GM12878 (cell line): ENCODE measurements around the gene ARHGAP45. TPM values are rescaled to one million over a fixed set of nuclear protein-coding genes. Genes with fewer than 3 reads are reported as not detected.

Source experiments
- ATAC-seq: fragments of 200-7000 bp; cut with Tn5 transposase; 3 replicates; pipeline ENCODE4 v1.9.1; 2020; ENCODE audit warnings: mild to moderate bottlenecking, moderate library complexity
- BruUV-seq: library from RNA; stranded (reverse); fragments of 400-500 nt; replicated peaks from 2 replicates; lab custom pipeline; 2021; lab: Mats Ljungman, UMichigan
- CTCF ChIA-PET: fragments of 300-600 bp; sonication (Branson Sonifier 250); formaldehyde crosslinking; extraction: SDS; loops from one replicate; lab custom pipeline; 2021; ENCODE audit warnings: inconsistent platforms; lab: Yijun Ruan, JAX
- POLR2A ChIA-PET: fragments of 350-600 bp; formaldehyde crosslinking; extraction: SDS; loops from one replicate; lab custom pipeline; 2021; ENCODE audit warnings: inconsistent platforms; lab: Charles Lee
- RAD21 ChIA-PET: fragments of 300-600 bp; sonication (Branson Sonifier 250); formaldehyde crosslinking; loops from one replicate; lab custom pipeline; 2023; ENCODE audit warnings: antibody characterized with exemption; ENCODE audit not compliant: unreplicated experiment; lab: Charles Lee
- SMC1A ChIA-PET: fragments of 300-600 bp; sonication (Branson Sonifier 250); formaldehyde crosslinking; loops from one replicate; lab custom pipeline; 2023; ENCODE audit not compliant: unreplicated experiment, uncharacterized antibody; lab: Charles Lee
- DNase-seq: peaks from one replicate; pipeline ENCODE4 v3.0.0-alpha.2; 2011; ENCODE audit warnings: low read depth, low spot score
- FAIRE-seq: peaks from 3 replicates; lab custom pipeline; 2011; peaks lifted over from hg19 to GRCh38; lab: Jason Lieb, UNC
- H2AFZ ChIP-seq: 2 replicates; pipeline ENCODE4 v1.6.0; 2011; ENCODE audit warnings: low read depth, low read length, control low read depth; ENCODE audit not compliant: control insufficient read depth
- H3K27ac ChIP-seq: 2 replicates; pipeline ENCODE4 v1.5.1; 2011; ENCODE audit warnings: control low read depth; ENCODE audit not compliant: control insufficient read depth, insufficient read depth
- H3K27me3 ChIP-seq, 2 experiments: replicated peaks in 1 of 2; 2 replicates each; pipeline versions ENCODE4 v1.6.0 to v1.6.1; 2011; ENCODE audit warnings: low read length in 1 of 2; ENCODE audit not compliant: control insufficient read depth in 2 of 2, insufficient read depth in 2 of 2
- H3K36me3 ChIP-seq, 2 experiments: 2 replicates each; pipeline ENCODE4 v1.5.1; 2011; ENCODE audit warnings: low read length in 1 of 2; ENCODE audit not compliant: control insufficient read depth in 2 of 2, insufficient read depth in 2 of 2
- H3K4me1 ChIP-seq: 2 replicates; pipeline ENCODE4 v1.6.1; 2011; ENCODE audit warnings: mild to moderate bottlenecking, low read length, moderate library complexity, mixed read lengths; ENCODE audit not compliant: control insufficient read depth, insufficient read depth
- H3K4me2 ChIP-seq: 2 replicates; pipeline ENCODE4 v1.6.0; 2011; ENCODE audit warnings: control low read depth; ENCODE audit not compliant: control insufficient read depth, insufficient read depth
- H3K4me3 ChIP-seq: fragments of 200-600 bp; sonication (generic); 2 replicates; pipeline ENCODE4 v1.5.1; 2016
- H3K79me2 ChIP-seq: 2 replicates; pipeline ENCODE4 v1.6.0; 2011; ENCODE audit warnings: low read length; ENCODE audit not compliant: control insufficient read depth, insufficient read depth
- H3K9ac ChIP-seq: 2 replicates; pipeline ENCODE4 v1.8.0; 2011; ENCODE audit warnings: low read length, control low read depth, mixed read lengths; ENCODE audit not compliant: control insufficient read depth, insufficient read depth
- H3K9me3 ChIP-seq: replicated peaks from 3 replicates; pipeline ENCODE4 v1.5.1; 2011; ENCODE audit warnings: mild to moderate bottlenecking, low read length; ENCODE audit not compliant: control insufficient read depth, insufficient read depth
- H4K20me1 ChIP-seq: 2 replicates; pipeline ENCODE4 v1.6.0; 2011; ENCODE audit not compliant: control insufficient read depth, insufficient read depth
- EED ChIP-seq: sonication (generic); IDR thresholded peaks from 2 replicates; pipeline ENCODE4 v1.6.1; 2016; ENCODE audit warnings: antibody characterized with exemption, low read depth
- EZH2 ChIP-seq: IDR thresholded peaks from 2 replicates; pipeline ENCODE4 v1.6.1; 2012; ENCODE audit warnings: low read depth, mild to moderate bottlenecking, control low read depth, inconsistent platforms, low read length, borderline replicate concordance; ENCODE audit not compliant: control insufficient read depth
- POLR2A ChIP-seq: IDR thresholded peaks from 2 replicates; pipeline ENCODE4 v1.6.1; 2011; ENCODE audit warnings: low read depth, mild to moderate bottlenecking, low read length
- SMARCA5 ChIP-seq: fragments of 450-650 bp; IDR thresholded peaks from 2 replicates; pipeline ENCODE4 v1.6.1; 2017; ENCODE audit warnings: mild to moderate bottlenecking
- SPI1 ChIP-seq: IDR thresholded peaks from 2 replicates; pipeline ENCODE4 v1.6.1; 2011; ENCODE audit warnings: low read depth, mild to moderate bottlenecking, low read length, moderate library complexity, borderline replicate concordance; ENCODE audit not compliant: insufficient read depth
- USF2 ChIP-seq: IDR thresholded peaks from 2 replicates; pipeline ENCODE4 v1.6.1; 2011; ENCODE audit warnings: low read depth, low read length, improper control_type of control experiment, borderline replicate concordance
- WGBS: methylation state at CpG from one replicate; pipeline ENCODE4 v1.1.6; 2016; ENCODE audit warnings: low lambda C conversion rate; ENCODE audit not compliant: insufficient replicate concordance, insufficient coverage; ENCODE audit errors: missing lambda C conversion rate; 5-methylcytosine and 5-hydroxymethylcytosine counted together
- in situ Hi-C: fragments of 300-500 bp; cut with MboI; formaldehyde crosslinking; loops from 9 replicates; pipeline ENCODE4 v1.14.3; 2018; ENCODE audit warnings: mixed read lengths
- intact Hi-C: fragments of 100-400 bp; cut with micrococcal nuclease; formaldehyde crosslinking; loops from one replicate; pipeline ENCODE4 v1.14.2; 2022; ENCODE audit not compliant: unreplicated experiment
- polyA plus RNA-seq, 11 experiments: library from polyadenylated mRNA; depleted of rRNA in 4 of 11; unstranded in 6 of 11; stranded (reverse) in 5 of 11; fragments of >200 nt; fragmentation: Nextera tagmentation in 4 of 11; fragmentation: Illumina TruSeq in 1 of 11; extraction: Ambion mirVana in 4 of 11; extraction: Trizol in 1 of 11; gene quantifications; 1 replicate in 1 of 11; 2 replicates in 10 of 11; pipeline versions ENCODE4 v1.2.1 to v1.2.3, GENCODE V29; 2011 to 2016; ENCODE audit warnings: inconsistent platforms in 2 of 11, missing spikeins in 2 of 11, low read depth in 1 of 11
- total RNA-seq, 4 experiments: library from RNA; depleted of rRNA in 3 of 4; stranded (reverse); fragments of >200 nt in 3 of 4; fragmentation: Illumina TruSeq in 1 of 4; extraction: Trizol in 1 of 4; gene quantifications; 2 replicates each; pipeline versions ENCODE4 v1.2.1 to v1.2.3, GENCODE V29; 2013 to 2021

ARHGAP45 gene
- total and polyA plus RNA-seq, 10 of the 15 experiments (the other 5 are each of a cell fraction or from before 2014, with no cell fraction given) = 1.4 to 151 (median 59.9) TPM

DNA sequence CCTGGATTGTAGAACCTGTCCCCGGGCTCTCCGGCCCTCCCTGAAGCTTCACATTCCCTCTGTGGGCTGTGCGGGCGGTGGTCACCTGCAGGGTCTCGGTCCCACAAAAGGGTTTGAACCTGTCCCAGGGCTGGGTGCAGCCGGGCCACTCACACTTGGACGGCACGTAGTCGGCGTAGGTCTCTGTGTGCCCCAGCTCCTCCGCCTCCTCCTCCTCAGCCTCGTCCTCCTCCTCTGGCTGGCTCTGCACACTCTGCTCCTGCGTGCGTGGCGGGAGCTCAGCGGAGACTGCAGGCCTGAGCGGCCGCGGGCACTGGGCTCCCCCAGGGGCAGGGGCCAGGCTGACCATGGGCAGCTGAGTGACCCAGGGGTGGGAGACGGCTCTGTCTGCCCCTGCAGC lies 56.4 kb downstream of the ARHGAP45 start:
- ATAC-seq = no peak
- FAIRE-seq = no peak
- DNase-seq = no peak
- 95% methylated on average over 20 of the region's 20 CpGs for WGBS
- RAD21 ChIA-PET = interaction anchor here (0.6 to 1.3 kb wide), 3 partner anchors 10 to 143 kb away, joined by 3 to 4 read pairs (median 3); no protein-coding TSS in a partner anchor
- no TSS peak for BruUV-seq
- Histone ChIP-seq H3K4me3 (no peak overlapping the region), H3K4me2 (no peak overlapping the region), H3K9me3 (no peaks in the 10 kb centered on the region), H3K79me2 (no peaks in the 10 kb centered on the region), H3K4me1 (no peaks in the 10 kb centered on the region), H3K27me3 (no peaks in the 10 kb centered on the region), H3K27ac (no peak overlapping the region), H4K20me1 (no peaks in the 10 kb centered on the region), H3K9ac (no peak overlapping the region), H2AFZ (no peak overlapping the region), H3K36me3 (peaks cover 3 to 48% of the 10 kb centered on the region in 2 experiments)
- CTCF ChIA-PET = interaction anchor here (0.9 to 1.7 kb wide), 3 partner anchors 10 to 122 kb away, joined by 3 to 6 read pairs (median 3); no protein-coding TSS in a partner anchor
- no peak for TF ChIP-seq USF2
- 0 out of 2 replicates have a peak, but pooled peaks have one; percentile 4 for TF ChIP-seq POLR2A
- TF ChIP-seq EZH2 = no peak
- no peak for TF ChIP-seq SMARCA5
- no peak for TF ChIP-seq SPI1
- no peak for TF ChIP-seq EED
- POLR2A ChIA-PET = interaction anchor here (0.5 to 0.6 kb wide), 2 partner anchors 33 to 83 kb away, joined by 3 to 5 read pairs; no protein-coding TSS in a partner anchor
- intact Hi-C loops (no loop called here), in situ Hi-C loops (no loop called here)
- SMC1A ChIA-PET = interaction anchor here (1.4 kb wide), 1 partner anchor 10 kb away, joined by 5 read pairs; no protein-coding TSS in a partner anchor
